Nephron (organoid): ENCODE results near the gene MOB3B.
A peak's percentile ranks its signal among the peaks of the same experiment; 100 is the strongest.

ENCODE experiments used
- H3K27ac Mint-ChIP-seq, 3 experiments: 2 replicates each; pipeline ENCODE4 v1.8.0; 2020; ENCODE audit warnings: mixed read lengths in 3 of 3, mild to moderate bottlenecking in 2 of 3, moderate library complexity in 1 of 3
- H3K27me3 Mint-ChIP-seq: 2 replicates; pipeline ENCODE4 v1.8.0; 2021; ENCODE audit warnings: low read depth, mild to moderate bottlenecking, moderate library complexity, mixed read lengths
- H3K36me3 Mint-ChIP-seq: 2 replicates; pipeline ENCODE4 v1.8.0; 2020; ENCODE audit warnings: low read depth, mixed read lengths
- H3K4me1 Mint-ChIP-seq: 2 replicates; pipeline ENCODE4 v1.8.0; 2020; ENCODE audit warnings: mixed read lengths
- H3K4me3 Mint-ChIP-seq, 3 experiments: 2 replicates each; pipeline ENCODE4 v1.8.0; 2020; ENCODE audit warnings: mild to moderate bottlenecking in 3 of 3, mixed read lengths in 3 of 3, moderate library complexity in 2 of 3
- H3K9me3 Mint-ChIP-seq: 2 replicates; pipeline ENCODE4 v1.8.0; 2020; ENCODE audit warnings: mixed read lengths
- TF ChIP-seq, protein P1 (sequence below), 3 experiments: fragments of 200-600 bp; sonication (generic); IDR thresholded peaks; one replicate each; pipeline ENCODE4 v1.5.0; 2021; ENCODE audit warnings: antibody characterized with exemption in 3 of 3; ENCODE audit not compliant: unreplicated experiment in 3 of 3

The MOB3B gene

GRCh38 chr9:27548055-27548741 is 18.6 kb upstream of the MOB3B start:
- Mint-ChIP-seq H3K36me3 (peaks cover 33% of the 10 kb centered on the region), H3K9me3 (no peaks in the 10 kb centered on the region)

DNA sequence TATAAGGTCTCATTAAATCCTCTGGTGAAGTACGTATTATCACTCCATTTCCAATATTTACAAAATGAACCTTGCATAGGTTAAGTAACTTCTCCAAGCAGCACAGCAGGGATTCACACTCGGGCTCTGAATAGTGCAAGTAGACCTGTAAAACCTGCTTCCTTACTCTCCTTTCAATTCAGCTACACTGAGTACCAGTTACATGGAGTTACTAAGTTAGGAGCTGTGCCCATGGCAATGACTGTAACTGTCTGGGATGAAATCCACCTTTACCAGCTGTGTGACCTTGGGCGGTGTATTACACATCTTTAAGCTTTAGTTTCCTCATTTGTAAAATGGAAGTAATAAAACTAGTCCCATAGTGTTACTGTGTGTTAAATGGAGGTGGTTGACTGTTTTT is 15.9 kb upstream of the MOB3B start:
- H3K27ac Mint-ChIP-seq: no peak overlapping the region
- H3K27me3 Mint-ChIP-seq: no peaks in the 10 kb centered on the region
- no peaks in the 10 kb centered on the region for H3K9me3 Mint-ChIP-seq
- H3K4me3 Mint-ChIP-seq: no peak overlapping the region
- H3K4me1 Mint-ChIP-seq: peaks cover 25% of the 10 kb centered on the region
- TF ChIP-seq, protein P1, sequence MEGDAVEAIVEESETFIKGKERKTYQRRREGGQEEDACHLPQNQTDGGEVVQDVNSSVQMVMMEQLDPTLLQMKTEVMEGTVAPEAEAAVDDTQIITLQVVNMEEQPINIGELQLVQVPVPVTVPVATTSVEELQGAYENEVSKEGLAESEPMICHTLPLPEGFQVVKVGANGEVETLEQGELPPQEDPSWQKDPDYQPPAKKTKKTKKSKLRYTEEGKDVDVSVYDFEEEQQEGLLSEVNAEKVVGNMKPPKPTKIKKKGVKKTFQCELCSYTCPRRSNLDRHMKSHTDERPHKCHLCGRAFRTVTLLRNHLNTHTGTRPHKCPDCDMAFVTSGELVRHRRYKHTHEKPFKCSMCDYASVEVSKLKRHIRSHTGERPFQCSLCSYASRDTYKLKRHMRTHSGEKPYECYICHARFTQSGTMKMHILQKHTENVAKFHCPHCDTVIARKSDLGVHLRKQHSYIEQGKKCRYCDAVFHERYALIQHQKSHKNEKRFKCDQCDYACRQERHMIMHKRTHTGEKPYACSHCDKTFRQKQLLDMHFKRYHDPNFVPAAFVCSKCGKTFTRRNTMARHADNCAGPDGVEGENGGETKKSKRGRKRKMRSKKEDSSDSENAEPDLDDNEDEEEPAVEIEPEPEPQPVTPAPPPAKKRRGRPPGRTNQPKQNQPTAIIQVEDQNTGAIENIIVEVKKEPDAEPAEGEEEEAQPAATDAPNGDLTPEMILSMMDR (IDR thresholded peaks at IDR 0.05; ENCODE audit: unreplicated experiment in 3 of 3): no peak
- peaks cover 33% of the 10 kb centered on the region for H3K36me3 Mint-ChIP-seq

More at GRCh38 chr9:27548055-27548741, 18.6 kb upstream of the MOB3B start:
- Mint-ChIP-seq H3K4me1 (peaks cover 11% of the 10 kb centered on the region), H3K4me3 (no peak overlapping the region), H3K27me3 (no peaks in the 10 kb centered on the region), H3K27ac (peak overlapping the region in 2 of 3 experiments; percentile 32 to 90)
- TF ChIP-seq, protein P1 (IDR thresholded peaks at IDR 0.05; ENCODE audit: unreplicated experiment in 3 of 3): peak; percentile 58 to 71 (median 62)

DNA sequence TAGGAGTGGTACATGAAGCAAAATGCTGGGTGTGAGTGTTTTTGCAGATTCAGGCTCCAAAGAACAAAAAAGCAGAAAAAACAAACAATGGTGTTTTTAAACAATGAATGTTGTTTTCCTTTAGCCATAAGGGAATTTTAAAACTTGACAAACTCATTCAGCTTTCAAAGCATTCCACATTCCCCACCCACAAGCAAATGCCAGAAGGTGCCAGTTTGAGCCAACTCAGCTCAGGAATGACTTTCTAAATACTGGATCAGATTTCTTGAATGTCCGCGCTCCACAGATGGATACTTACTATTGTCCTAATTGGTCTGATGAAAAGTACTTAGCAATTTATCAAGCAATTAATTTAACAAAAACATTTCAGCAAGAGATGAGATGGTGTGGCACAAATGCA is 12.9 kb upstream of the MOB3B start:
- Mint-ChIP-seq H3K27ac (peak overlapping the region in 2 of 3 experiments; percentile 25 to 39), H3K4me3 (no peak overlapping the region), H3K4me1 (peaks cover 39% of the 10 kb centered on the region), H3K36me3 (peaks cover 33% of the 10 kb centered on the region), H3K27me3 (no peaks in the 10 kb centered on the region), H3K9me3 (no peaks in the 10 kb centered on the region)
- TF ChIP-seq, protein P1 (IDR thresholded peaks at IDR 0.05; ENCODE audit: unreplicated experiment in 3 of 3): no peak

- Mint-ChIP-seq H3K9me3 (no peaks in the 10 kb centered on the region), H3K27me3 (no peaks in the 10 kb centered on the region), H3K4me3 (no peak overlapping the region), H3K27ac (no peak overlapping the region), H3K36me3 (peaks cover 33% of the 10 kb centered on the region), H3K4me1 (peaks cover 47% of the 10 kb centered on the region)
- TF ChIP-seq, protein P1 (IDR thresholded peaks at IDR 0.05; ENCODE audit: unreplicated experiment in 3 of 3): no peak
Observed at GRCh38 chr9:27541740-27542139, 12.1 kb upstream of the MOB3B start.

- Mint-ChIP-seq H3K4me3 (no peak overlapping the region), H3K27me3 (no peaks in the 10 kb centered on the region), H3K27ac (peak overlapping the region in 2 of 3 experiments; percentile 34 to 79), H3K9me3 (no peaks in the 10 kb centered on the region), H3K4me1 (peaks cover 48% of the 10 kb centered on the region), H3K36me3 (peaks cover 31% of the 10 kb centered on the region)
- TF ChIP-seq, protein P1 (IDR thresholded peaks at IDR 0.05; ENCODE audit: unreplicated experiment in 3 of 3): no peak
Observed at GRCh38 chr9:27540502-27540901, 10.9 kb upstream of the MOB3B start.
